Right hindlimb (tissue), 1 donor: Measurements from ENCODE around the gene SLC8A1.
A peak's percentile ranks its signal among the peaks of the same experiment; 100 is the strongest.

Source experiments
- DNase-seq: peaks from one replicate; pipeline ENCODE4 v3.0.0-alpha.2; 2018

Gene SLC8A1

GRCh38 chr2:40260437-40260836 is 191.5 kb downstream of the SLC8A1 start:
- no peak for DNase-seq

- DNase-seq, result no peak
Measured at GRCh38 chr2:40259900-40260299, 192.0 kb downstream of the SLC8A1 start.

DNA sequence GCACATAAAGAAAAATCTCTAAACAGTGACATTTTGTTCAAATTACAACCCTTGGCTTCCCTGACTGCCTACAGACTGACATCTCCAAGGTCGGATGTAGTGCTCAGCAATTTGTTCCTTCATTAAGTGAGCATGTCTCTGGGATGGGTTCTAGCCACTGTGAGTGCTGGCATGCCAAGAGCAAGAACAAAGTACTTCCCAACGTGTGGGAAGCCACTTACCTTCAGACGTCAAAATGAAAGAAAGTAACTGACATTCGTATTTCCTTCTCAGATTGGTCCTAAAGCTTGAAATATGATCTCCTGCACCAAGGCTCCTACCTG is 193.8 kb downstream of the SLC8A1 start:
- no peak for DNase-seq

DNA sequence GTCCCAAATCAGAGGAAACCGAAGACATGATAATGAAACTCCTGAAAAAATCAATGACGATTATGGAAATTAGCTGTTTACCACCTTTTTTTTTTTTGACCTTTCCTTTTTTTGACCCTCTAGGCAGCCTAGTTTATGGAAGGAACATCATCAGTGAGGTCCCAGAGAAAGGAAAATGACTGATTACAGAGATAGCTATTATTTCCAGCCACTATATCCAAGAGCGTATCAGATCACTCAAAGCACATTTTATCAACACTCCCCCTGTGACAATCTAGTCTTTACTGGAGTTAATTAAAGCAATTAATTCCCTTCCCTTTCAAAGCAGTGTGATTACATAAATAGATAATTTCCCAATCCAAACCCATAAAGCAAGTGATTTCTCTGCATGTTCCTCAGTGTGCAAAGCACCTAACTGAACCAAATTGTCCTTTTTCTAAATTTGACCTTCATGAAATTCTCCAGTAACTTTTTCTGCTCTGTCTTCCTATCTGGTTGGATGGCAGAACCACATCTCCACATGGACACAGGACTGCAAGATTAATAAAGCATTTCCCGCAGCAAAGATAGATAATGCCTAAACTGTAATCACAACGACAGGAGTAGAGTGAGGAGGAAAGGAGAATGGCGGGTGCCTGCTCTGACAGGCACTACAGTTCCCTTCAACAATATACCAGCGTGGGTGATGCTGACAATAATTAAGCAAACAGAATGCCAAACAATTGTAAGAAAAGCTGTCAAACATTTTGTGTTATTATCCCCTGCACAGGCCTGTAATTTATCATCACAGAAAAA is 194.4 kb downstream of the SLC8A1 start:
- DNase-seq, result no peak

DNA sequence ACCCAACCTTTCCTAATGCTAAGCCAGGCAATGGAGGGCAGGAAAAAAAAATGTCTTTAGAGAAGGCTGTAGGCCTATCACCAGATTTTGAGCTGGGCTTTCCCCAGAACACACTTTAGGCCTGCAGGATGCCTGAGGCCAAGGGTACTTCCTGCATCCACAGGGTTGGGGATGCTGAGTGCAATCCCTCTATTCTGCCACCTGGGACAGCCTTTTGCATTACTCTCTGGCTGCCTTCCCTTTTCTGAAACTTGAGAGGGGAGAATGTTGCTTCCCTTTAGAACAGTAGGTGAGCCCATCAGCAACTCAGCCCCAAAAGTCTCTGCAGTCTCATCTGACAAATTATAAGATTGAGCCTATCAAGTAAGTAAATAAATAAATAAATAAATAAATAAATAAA is 195.2 kb downstream of the SLC8A1 start:
- DNase-seq, result no peak

DNA sequence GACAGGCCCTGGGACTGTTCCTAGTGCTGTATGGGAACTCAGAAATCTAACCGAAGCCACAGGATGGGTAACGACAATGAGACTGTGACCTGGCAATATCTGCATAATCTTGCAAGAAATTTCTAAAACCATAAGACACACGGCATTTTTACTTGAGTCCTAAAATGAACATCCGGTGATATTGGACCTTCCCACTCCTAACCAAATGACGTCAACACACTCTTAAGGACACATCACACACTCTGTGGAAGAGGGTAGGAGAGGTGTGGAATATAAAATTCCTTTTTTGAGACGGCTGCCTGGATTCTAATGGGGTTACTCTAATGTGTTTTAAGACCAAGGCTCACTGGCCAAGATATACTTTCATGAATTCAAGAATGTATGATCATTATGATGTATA is 195.9 kb downstream of the SLC8A1 start:
- no peak for DNase-seq

DNA sequence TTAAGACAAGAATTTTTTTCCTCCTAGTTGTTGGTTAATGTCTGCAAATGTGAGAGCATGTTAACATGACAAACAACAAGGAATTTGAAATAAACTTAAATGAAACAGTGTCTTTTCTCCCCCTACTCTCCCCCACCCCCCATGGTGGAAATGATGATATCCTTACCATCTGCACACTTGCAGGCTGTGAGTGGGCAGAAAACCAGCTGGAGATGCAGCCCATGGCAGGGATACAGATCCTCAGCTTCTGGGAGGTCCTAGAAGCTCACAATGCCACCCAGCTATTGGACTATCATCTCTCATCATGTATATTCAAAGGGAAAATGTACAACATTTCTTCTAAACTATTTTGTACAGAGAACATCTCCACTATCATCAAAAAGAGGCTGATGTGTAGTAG is 196.8 kb downstream of the SLC8A1 start:
- DNase-seq, result no peak

DNA sequence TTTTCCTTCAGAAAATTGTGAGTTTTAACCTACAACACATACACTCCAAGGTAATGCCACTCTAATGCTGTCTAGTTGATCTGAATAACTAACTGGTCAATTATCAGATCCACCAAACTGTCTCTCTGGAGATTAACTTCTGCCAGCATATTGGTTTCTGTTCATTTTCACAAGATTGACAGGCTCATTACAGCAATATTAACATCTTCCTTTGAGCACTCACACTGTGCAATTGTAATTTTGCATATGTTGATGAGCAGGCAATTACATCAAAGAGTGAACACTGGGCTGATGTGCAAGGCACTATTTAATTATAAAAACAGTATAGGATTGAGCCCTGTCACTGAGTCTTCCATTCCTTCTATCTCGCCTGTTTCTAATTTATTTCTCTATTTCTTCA is 197.3 kb downstream of the SLC8A1 start:
- no peak for DNase-seq

- DNase-seq, result no peak
Measured at GRCh38 chr2:40251137-40251536, 200.8 kb downstream of the SLC8A1 start.

DNA sequence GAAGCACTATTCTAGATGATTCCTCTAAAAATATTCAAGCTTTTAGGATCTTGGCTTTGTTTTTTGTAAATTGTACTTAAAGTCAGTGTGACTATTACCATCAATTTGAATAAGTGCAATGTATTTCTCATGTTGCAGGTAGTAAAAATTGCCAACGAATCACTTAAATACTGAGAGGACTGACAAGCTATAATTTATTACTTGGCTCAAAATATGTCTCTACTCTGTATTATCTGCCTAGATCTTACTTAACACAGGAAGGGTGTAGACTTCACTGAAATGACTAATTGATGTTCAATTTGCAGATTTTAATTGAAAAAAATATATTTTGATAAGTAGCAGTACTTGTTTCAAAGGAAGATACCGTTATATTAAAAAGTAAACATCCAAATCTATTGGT is 202.3 kb downstream of the SLC8A1 start:
- no peak for DNase-seq

GRCh38 chr2:40248294-40248693 is 203.6 kb downstream of the SLC8A1 start:
- DNase-seq, result no peak

- no peak for DNase-seq
Measured at GRCh38 chr2:40244675-40245074, 207.2 kb downstream of the SLC8A1 start.

- no peak for DNase-seq
Measured at GRCh38 chr2:40244251-40244650, 207.6 kb downstream of the SLC8A1 start.

- DNase-seq, result no peak
Measured at GRCh38 chr2:40243581-40244187, 208.2 kb downstream of the SLC8A1 start.

GRCh38 chr2:40242315-40242714 is 209.6 kb downstream of the SLC8A1 start:
- DNase-seq, result no peak

DNA sequence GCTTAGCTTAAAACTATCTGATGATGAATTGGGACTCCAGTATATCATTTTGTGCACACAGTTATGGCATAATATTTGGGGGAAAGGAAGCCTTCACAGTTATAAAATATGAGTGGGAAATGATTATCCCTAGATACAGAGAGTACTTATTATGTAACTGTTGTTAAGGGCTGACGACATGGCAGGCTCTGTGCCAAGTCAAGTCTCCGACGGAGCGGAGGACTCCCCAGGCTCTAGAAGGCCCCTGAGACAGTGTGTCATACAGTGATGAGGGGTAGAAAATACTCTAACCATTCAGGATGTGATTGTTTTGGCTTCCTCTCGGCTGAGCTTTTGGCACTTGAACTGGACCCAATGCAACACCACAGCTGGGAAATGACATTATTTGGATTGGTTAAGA is 211.8 kb downstream of the SLC8A1 start:
- peak; percentile 85 for DNase-seq

GRCh38 chr2:40230707-40231432 is 221.0 kb downstream of the SLC8A1 start:
- DNase-seq, result no peak

- DNase-seq, result no peak
Measured at GRCh38 chr2:40230186-40230585, 221.7 kb downstream of the SLC8A1 start.

DNA sequence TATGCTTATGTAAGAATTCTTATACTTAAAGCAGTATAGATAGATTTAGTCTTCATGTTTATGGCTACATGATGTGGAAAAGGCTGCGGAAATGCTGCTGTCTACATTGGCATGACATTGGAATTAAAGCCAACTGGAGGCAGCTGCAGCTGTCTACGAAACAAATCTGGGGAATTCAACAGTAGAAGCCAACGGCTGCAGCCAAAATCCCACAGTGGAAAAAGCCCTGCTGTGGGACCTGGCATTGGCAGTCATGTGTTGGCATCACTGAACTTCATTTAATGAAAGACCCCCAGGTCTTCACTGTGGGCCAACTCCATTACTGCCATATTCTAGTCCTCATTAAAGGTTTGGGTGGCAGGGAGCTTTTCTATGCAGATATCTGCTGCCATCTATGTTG is 223.6 kb downstream of the SLC8A1 start:
- DNase-seq, result peak; percentile 73

DNA sequence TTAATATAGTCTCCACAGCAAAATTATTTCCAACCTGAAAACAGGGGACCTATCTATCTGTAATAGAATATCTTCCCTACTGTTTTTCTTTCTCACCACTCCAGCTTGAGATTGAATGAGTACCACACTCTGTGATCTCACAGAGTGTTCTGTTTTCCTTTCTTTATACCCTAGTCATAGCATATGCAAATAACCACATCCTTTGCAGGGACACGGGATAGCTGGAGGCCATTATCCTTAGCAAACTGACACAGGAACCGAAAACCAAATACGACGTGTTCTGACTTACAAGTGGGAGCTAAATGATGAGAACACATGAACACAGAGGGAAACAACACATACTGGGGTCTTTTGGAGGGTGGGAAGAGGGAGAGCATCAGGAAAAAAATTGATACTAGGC is 224.7 kb downstream of the SLC8A1 start:
- DNase-seq, result no peak

- no peak for DNase-seq
Measured at GRCh38 chr2:40226637-40227036, 225.3 kb downstream of the SLC8A1 start.

GRCh38 chr2:40225670-40226210 is 226.2 kb downstream of the SLC8A1 start:
- DNase-seq, result no peak

DNA sequence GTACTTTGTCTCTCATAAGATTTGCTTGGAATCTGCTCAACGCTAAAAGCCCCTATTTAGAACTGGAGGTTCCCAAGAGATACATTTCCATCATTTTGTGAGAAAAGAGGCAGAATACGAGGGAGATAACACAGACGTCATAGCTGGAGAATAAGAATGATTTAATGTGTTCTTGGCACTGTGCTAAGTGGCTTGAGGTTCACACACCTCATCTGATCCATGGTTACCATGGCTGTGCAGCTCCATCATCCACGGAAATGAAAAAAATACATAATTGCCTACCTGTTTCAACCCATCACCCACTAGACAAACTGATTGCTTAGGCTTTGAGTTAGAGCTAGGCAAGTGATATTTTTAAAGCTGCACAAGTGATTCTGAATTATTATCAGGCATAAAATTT is 227.6 kb downstream of the SLC8A1 start:
- no peak for DNase-seq
